ENCODE data around the gene PIP5K1C. TPM values are rescaled to one million over a fixed set of nuclear protein-coding genes. Genes with fewer than 3 reads are reported as not detected.

Gene PIP5K1C, protein sequence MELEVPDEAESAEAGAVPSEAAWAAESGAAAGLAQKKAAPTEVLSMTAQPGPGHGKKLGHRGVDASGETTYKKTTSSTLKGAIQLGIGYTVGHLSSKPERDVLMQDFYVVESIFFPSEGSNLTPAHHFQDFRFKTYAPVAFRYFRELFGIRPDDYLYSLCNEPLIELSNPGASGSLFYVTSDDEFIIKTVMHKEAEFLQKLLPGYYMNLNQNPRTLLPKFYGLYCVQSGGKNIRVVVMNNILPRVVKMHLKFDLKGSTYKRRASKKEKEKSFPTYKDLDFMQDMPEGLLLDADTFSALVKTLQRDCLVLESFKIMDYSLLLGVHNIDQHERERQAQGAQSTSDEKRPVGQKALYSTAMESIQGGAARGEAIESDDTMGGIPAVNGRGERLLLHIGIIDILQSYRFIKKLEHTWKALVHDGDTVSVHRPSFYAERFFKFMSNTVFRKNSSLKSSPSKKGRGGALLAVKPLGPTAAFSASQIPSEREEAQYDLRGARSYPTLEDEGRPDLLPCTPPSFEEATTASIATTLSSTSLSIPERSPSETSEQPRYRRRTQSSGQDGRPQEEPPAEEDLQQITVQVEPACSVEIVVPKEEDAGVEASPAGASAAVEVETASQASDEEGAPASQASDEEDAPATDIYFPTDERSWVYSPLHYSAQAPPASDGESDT
- total RNA-seq = 6.3 TPM

DNA sequence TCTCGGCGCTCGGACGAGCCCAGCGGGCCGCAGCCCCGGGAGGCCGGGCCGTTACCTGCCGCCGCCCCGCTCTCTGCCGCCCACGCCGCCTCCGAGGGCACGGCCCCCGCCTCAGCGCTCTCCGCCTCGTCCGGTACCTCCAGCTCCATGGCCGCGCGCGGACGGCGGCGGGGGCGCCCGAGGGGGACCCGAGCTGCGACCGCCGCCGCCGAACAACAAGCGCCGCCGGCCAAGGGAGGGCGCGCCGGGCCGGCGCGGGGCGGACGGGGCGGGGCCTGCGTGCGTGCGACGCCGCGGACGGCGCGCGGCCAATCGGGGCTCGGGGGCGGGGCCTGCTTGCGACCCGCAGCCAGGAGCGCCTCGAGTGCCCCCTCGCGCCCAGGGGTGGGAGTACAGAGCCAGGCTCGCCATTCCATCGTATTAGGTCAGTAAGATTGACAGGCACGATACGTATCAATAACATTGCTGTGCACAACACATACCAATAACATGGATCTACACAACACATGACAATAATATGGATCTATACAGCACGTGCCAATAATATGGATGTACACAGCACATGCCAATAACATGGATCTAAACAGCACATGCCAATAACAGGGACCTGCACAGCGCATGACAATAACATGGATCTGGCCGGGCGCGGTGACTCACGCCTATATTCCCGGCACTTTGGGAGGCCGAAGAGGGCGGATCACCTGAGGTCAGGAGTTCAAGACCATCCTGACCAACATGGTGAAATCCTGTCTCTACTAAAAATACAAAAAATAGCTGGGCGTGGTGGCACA lies at the start of gene PIP5K1C:
Gene PIP5K1C (minus strand): TSS at position 227 of the 791 bp plus-strand sequence. CDS start 78 bp downstream, at position 149.
- H3K9me3 ChIP-seq (ENCODE audit: control insufficient read depth in 3 of 3, low read length in 3 of 3) = no peaks in the 10 kb centered on the region
- H3K4me3 ChIP-seq (ENCODE audit: low read length in 3 of 3) = peak within 1 kb of the TSS; percentile 67 to 83 (median 76)
- H3K9ac ChIP-seq (ENCODE audit: low read depth in 1 of 3, low read length in 3 of 3) = peak within 1 kb of the TSS; percentile 69 to 90 (median 83)
- peaks cover 15 to 24% (median 23%) of the 10 kb centered on the region in 3 donors for H3K4me1 ChIP-seq (ENCODE audit: control insufficient read depth in 3 of 3, insufficient read depth in 3 of 3, low read length in 3 of 3)
- H3K27me3 ChIP-seq (ENCODE audit: control insufficient read depth in 3 of 3, insufficient read depth in 3 of 3, low read length in 3 of 3) = peaks cover 0 to 3% (median 0%) of the 10 kb centered on the region in 3 donors
- peak within 1 kb of the TSS; percentile 71 for H3K27ac ChIP-seq (ENCODE audit: low read depth, low read length)
- H3K36me3 ChIP-seq (ENCODE audit: control insufficient read depth in 3 of 3, insufficient read depth in 3 of 3, low read length in 3 of 3) = no peaks in the 10 kb centered on the region

DNA sequence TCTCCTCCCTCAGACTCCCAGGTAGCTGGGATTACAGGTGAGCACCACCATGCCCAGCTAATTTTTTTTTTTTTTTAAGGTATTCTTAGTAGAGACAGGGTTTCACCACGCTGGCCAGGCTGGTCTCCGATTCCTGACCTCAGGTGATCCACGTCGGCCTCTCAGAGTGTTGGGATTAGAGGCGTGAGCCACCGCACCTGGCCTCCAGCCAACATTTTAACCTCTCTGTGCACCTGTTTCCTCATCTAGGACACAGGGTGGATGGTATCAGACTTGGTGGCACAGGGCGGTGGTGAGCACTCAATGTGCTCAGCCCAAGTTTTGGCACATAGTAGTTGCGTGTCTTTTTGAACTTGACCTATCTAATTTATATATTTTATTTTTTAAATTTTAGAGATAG lies 48.7 kb upstream of the PIP5K1C start:
- H3K27me3 ChIP-seq (ENCODE audit: control insufficient read depth in 3 of 3, insufficient read depth in 3 of 3, low read length in 3 of 3) = peaks cover 6 to 11% (median 10%) of the 10 kb centered on the region in 3 donors
- no peak overlapping the region for H3K9ac ChIP-seq (ENCODE audit: low read depth in 1 of 3, low read length in 3 of 3)
- H3K4me3 ChIP-seq (ENCODE audit: low read length in 3 of 3) = no peak overlapping the region
- H3K4me1 ChIP-seq (ENCODE audit: control insufficient read depth in 3 of 3, insufficient read depth in 3 of 3, low read length in 3 of 3) = no peaks in the 10 kb centered on the region
- no peak overlapping the region for H3K27ac ChIP-seq (ENCODE audit: low read depth, low read length)
- peaks cover 17 to 26% (median 23%) of the 10 kb centered on the region in 3 donors for H3K36me3 ChIP-seq (ENCODE audit: control insufficient read depth in 3 of 3, insufficient read depth in 3 of 3, low read length in 3 of 3)
- H3K9me3 ChIP-seq (ENCODE audit: control insufficient read depth in 3 of 3, low read length in 3 of 3) = peaks cover 0 to 2% (median 0%) of the 10 kb centered on the region in 3 donors

DNA sequence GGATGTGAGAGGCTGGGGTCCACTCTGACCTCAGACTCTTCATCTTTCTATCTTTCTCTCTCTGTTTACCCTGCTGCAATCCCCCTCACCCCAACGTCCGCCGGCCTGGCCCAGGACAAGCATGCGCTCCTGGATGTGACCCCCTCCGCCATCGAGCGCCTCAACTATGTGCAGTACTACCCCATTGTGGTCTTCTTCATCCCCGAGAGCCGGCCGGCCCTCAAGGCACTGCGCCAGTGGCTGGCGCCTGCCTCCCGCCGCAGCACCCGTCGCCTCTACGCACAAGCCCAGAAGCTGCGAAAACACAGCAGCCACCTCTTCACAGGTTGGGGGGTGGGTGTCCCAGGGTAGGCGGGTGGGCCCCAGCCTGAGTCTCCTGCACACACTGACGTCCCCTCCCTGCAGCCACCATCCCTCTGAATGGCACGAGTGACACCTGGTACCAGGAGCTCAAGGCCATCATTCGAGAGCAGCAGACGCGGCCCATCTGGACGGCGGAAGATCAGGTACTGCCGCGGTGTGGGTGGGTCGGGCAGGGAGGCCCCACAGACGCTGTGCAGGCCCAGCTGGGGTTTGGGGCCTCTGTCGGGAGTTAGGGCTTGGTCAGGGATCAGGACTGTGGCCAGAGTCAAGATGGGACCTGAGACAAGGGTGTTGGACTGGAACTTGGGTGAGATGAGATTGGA lies 46.2 kb upstream of the PIP5K1C start:
- peaks cover 6 to 11% (median 10%) of the 10 kb centered on the region in 3 donors for H3K27me3 ChIP-seq (ENCODE audit: control insufficient read depth in 3 of 3, insufficient read depth in 3 of 3, low read length in 3 of 3)
- peaks cover 0 to 2% (median 2%) of the 10 kb centered on the region in 3 donors for H3K9me3 ChIP-seq (ENCODE audit: control insufficient read depth in 3 of 3, low read length in 3 of 3)
- no peak overlapping the region for H3K27ac ChIP-seq (ENCODE audit: low read depth, low read length)
- no peak overlapping the region for H3K9ac ChIP-seq (ENCODE audit: low read depth in 1 of 3, low read length in 3 of 3)
- no peak overlapping the region for H3K4me3 ChIP-seq (ENCODE audit: low read length in 3 of 3)
- H3K4me1 ChIP-seq (ENCODE audit: control insufficient read depth in 3 of 3, insufficient read depth in 3 of 3, low read length in 3 of 3) = no peaks in the 10 kb centered on the region
- H3K36me3 ChIP-seq (ENCODE audit: control insufficient read depth in 3 of 3, insufficient read depth in 3 of 3, low read length in 3 of 3) = peaks cover 15 to 17% (median 16%) of the 10 kb centered on the region in 3 donors

DNA sequence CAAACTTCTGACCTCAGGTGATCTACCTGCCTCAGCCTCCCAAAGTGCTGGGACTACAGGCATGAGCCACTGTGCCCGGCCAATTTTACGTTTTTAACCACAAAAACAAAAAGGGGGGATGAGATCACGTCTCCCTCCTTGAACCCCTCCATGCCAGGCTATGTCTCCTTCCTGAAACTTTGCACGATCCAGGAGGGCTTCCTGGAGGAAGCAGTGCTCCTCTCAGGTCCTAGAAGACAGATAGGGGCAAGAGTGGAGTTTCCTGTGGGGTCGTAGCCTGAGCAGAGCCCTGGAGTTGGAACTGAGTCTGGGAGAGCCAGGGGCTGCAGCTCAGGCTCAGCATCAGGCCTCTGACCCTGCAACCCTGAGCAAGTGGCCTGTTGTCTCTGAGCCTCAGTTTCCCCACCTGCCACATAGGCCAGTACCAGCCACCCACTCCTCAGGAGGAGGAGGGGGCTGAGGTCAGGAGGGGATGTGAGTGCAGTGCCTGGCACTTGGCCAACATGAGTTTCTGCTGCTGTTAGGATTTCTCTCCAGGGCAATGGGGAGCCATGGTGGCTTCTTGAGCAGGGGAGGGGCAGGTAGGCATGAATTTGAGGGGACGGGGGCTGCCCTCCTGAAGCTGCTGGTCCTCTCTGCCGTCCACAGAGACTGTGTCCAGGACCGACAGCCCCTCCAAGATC lies 45.2 kb upstream of the PIP5K1C start:
- no peak overlapping the region for H3K9ac ChIP-seq (ENCODE audit: low read depth in 1 of 3, low read length in 3 of 3)
- no peak overlapping the region for H3K27ac ChIP-seq (ENCODE audit: low read depth, low read length)
- H3K9me3 ChIP-seq (ENCODE audit: control insufficient read depth in 3 of 3, low read length in 3 of 3) = peaks cover 0 to 2% (median 2%) of the 10 kb centered on the region in 3 donors
- peaks cover 7 to 10% (median 9%) of the 10 kb centered on the region in 3 donors for H3K36me3 ChIP-seq (ENCODE audit: control insufficient read depth in 3 of 3, insufficient read depth in 3 of 3, low read length in 3 of 3)
- no peak overlapping the region for H3K4me3 ChIP-seq (ENCODE audit: low read length in 3 of 3)
- peaks cover 6 to 11% (median 10%) of the 10 kb centered on the region in 3 donors for H3K27me3 ChIP-seq (ENCODE audit: control insufficient read depth in 3 of 3, insufficient read depth in 3 of 3, low read length in 3 of 3)
- no peaks in the 10 kb centered on the region for H3K4me1 ChIP-seq (ENCODE audit: control insufficient read depth in 3 of 3, insufficient read depth in 3 of 3, low read length in 3 of 3)

DNA sequence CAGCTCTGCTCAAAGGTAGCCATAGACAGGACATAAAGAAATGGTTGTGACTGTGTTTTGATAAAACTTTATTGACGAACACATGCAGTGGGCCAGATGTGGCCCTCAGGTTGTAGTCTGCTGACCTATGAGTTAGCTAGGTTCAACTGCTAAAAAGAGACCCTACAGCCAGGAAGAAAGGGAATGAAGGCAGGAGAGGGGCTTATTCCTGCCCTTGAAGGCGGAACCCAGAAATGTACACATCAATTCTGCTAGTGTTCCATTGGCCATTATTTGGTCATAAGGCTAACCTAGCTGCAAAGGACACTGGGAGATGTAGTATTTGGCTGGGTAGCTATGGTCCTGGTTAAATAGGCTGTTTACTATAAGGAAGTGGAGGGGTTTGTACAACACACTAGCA lies 43.2 kb upstream of the PIP5K1C start:
- Histone ChIP-seq H3K9ac (ENCODE audit: low read depth in 1 of 3, low read length in 3 of 3) (no peak overlapping the region), H3K27ac (ENCODE audit: low read depth, low read length) (no peak overlapping the region), H3K9me3 (ENCODE audit: control insufficient read depth in 3 of 3, low read length in 3 of 3) (peaks cover 0 to 2% (median 0%) of the 10 kb centered on the region in 3 donors), H3K36me3 (ENCODE audit: control insufficient read depth in 3 of 3, insufficient read depth in 3 of 3, low read length in 3 of 3) (no peaks in the 10 kb centered on the region), H3K4me3 (ENCODE audit: low read length in 3 of 3) (no peak overlapping the region), H3K4me1 (ENCODE audit: control insufficient read depth in 3 of 3, insufficient read depth in 3 of 3, low read length in 3 of 3) (no peaks in the 10 kb centered on the region), H3K27me3 (ENCODE audit: control insufficient read depth in 3 of 3, insufficient read depth in 3 of 3, low read length in 3 of 3) (peaks cover 9 to 12% (median 11%) of the 10 kb centered on the region in 3 donors)

DNA sequence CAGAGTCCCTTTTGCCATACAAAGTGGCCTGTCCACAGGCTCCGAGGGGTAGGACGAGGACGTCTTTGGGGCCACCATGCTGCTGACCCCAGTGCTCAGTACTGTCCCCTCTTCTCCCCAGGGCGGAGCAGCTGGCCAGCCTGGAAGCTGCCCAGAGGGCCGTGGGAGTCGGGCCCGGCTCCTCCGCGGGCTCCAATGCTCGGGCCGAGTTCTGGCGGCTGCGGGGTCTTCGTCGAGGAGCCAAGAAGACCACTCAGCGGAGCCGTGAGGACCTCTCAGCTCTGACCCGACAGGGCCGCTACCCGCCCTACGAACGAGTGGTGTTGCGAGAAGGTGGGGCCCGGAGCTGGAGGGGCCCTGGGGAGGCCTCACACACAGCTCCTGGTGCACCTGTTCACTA lies 40.2 kb upstream of the PIP5K1C start:
- peaks cover 0 to 2% (median 0%) of the 10 kb centered on the region in 3 donors for H3K9me3 ChIP-seq (ENCODE audit: control insufficient read depth in 3 of 3, low read length in 3 of 3)
- peaks cover 12 to 22% (median 19%) of the 10 kb centered on the region in 3 donors for H3K27me3 ChIP-seq (ENCODE audit: control insufficient read depth in 3 of 3, insufficient read depth in 3 of 3, low read length in 3 of 3)
- no peaks in the 10 kb centered on the region for H3K4me1 ChIP-seq (ENCODE audit: control insufficient read depth in 3 of 3, insufficient read depth in 3 of 3, low read length in 3 of 3)
- no peak overlapping the region for H3K9ac ChIP-seq (ENCODE audit: low read depth in 1 of 3, low read length in 3 of 3)
- H3K4me3 ChIP-seq (ENCODE audit: low read length in 3 of 3) = no peak overlapping the region
- H3K36me3 ChIP-seq (ENCODE audit: control insufficient read depth in 3 of 3, insufficient read depth in 3 of 3, low read length in 3 of 3) = no peaks in the 10 kb centered on the region
- H3K27ac ChIP-seq (ENCODE audit: low read depth, low read length) = no peak overlapping the region

DNA sequence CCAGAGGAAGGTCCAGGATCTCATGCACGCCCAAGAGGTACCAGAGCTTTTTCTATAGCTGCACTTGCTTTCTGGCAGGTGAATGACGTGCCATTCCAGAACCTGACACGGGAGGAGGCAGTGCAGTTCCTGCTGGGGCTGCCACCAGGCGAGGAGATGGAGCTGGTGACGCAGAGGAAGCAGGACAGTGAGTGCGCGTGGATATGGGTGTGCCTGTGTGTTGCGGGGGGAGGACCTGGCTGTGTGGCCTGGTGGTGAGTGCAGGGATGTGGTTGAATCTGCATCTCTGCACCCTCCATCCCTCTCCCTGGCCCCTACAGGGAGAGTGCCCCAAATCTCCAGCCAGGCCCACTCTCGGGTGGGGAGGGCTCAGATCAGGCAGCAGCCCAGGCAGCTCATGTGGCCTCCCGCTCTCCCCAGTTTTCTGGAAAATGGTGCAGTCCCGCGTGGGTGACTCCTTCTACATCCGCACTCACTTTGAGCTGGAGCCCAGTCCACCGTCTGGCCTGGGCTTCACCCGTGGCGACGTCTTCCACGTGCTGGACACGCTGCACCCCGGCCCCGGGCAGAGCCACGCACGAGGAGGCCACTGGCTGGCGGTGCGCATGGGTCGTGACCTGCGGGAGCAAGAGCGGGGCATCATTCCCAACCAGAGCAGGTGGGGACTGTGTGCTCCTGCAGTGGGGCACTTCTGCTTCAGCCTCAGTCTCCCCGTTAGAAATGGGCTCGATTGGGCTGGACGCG lies 38.4 kb upstream of the PIP5K1C start:
- no peaks in the 10 kb centered on the region for H3K36me3 ChIP-seq (ENCODE audit: control insufficient read depth in 3 of 3, insufficient read depth in 3 of 3, low read length in 3 of 3)
- no peaks in the 10 kb centered on the region for H3K4me1 ChIP-seq (ENCODE audit: control insufficient read depth in 3 of 3, insufficient read depth in 3 of 3, low read length in 3 of 3)
- peaks cover 18 to 23% (median 22%) of the 10 kb centered on the region in 3 donors for H3K27me3 ChIP-seq (ENCODE audit: control insufficient read depth in 3 of 3, insufficient read depth in 3 of 3, low read length in 3 of 3)
- no peak overlapping the region for H3K4me3 ChIP-seq (ENCODE audit: low read length in 3 of 3)
- peaks cover 0 to 2% (median 0%) of the 10 kb centered on the region in 3 donors for H3K9me3 ChIP-seq (ENCODE audit: control insufficient read depth in 3 of 3, low read length in 3 of 3)
- no peak overlapping the region for H3K9ac ChIP-seq (ENCODE audit: low read depth in 1 of 3, low read length in 3 of 3)
- H3K27ac ChIP-seq (ENCODE audit: low read depth, low read length) = no peak overlapping the region

DNA sequence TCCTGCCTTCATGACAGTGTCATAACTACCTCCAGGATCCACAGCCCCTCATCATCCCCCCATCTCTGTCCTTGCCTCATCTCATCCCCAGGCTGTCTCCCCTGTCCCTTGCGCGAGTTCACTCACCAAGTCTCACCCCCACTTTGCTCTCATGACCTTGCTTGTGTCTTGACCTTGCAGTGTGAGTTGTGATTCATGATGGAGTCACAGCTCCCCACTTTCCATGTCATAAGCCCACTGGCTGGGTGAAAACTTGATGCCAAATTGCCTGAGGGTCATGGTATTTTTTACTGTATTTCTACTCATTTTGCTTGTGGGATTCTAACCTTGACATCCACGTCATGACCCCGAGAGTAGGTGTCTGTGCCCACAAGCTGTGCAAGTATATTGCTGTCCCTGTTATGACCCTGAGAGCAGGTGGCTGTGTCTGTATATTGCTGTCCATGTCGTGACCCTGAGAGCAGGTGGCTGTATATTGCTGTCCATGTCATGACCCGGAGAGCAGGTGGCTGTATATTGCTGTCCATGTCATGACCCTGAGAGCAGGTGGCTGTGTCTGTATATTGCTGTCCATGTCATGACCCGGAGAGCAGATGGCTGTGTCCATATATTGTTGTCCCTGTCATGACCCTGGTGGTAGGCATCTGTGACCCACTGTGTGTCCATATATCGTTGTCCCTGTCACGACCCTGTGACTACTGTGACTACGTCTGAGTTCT lies 37.4 kb upstream of the PIP5K1C start:
- H3K27ac ChIP-seq (ENCODE audit: low read depth, low read length) = no peak overlapping the region
- H3K4me1 ChIP-seq (ENCODE audit: control insufficient read depth in 3 of 3, insufficient read depth in 3 of 3, low read length in 3 of 3) = no peaks in the 10 kb centered on the region
- peaks cover 19 to 23% (median 22%) of the 10 kb centered on the region in 3 donors for H3K27me3 ChIP-seq (ENCODE audit: control insufficient read depth in 3 of 3, insufficient read depth in 3 of 3, low read length in 3 of 3)
- H3K9ac ChIP-seq (ENCODE audit: low read depth in 1 of 3, low read length in 3 of 3) = no peak overlapping the region
- H3K9me3 ChIP-seq (ENCODE audit: control insufficient read depth in 3 of 3, low read length in 3 of 3) = no peaks in the 10 kb centered on the region
- H3K36me3 ChIP-seq (ENCODE audit: control insufficient read depth in 3 of 3, insufficient read depth in 3 of 3, low read length in 3 of 3) = no peaks in the 10 kb centered on the region
- H3K4me3 ChIP-seq (ENCODE audit: low read length in 3 of 3) = no peak overlapping the region

Data from skeletal muscle tissue (tissue), 4 donors.